AG09309 (cell line): ENCODE measurements around the gene GRM3.

Experiments
- DNase-seq: peaks from one replicate; pipeline ENCODE4 v3.0.0-alpha.2; 2010; ENCODE audit warnings: low read depth
- H3K4me3 ChIP-seq: 2 replicates; pipeline ENCODE4 v1.5.1; 2011; ENCODE audit warnings: mild to moderate bottlenecking, low read depth, low read length, moderate library complexity; ENCODE audit not compliant: control insufficient read depth
- CTCF ChIP-seq: IDR thresholded peaks from 2 replicates; pipeline ENCODE4 v1.5.1; 2011; ENCODE audit warnings: mild to moderate bottlenecking, low read depth, low read length, inconsistent platforms; ENCODE audit not compliant: insufficient read depth, control insufficient read depth; ENCODE audit errors: missing control alignments

The GRM3 gene

GRCh38 chr7:86747698-86748097 lies 104.0 kb downstream of the GRM3 start:
- DNase-seq = no peak
- no peak overlapping the region for H3K4me3 ChIP-seq
- TF ChIP-seq CTCF = no peak

GRCh38 chr7:86748201-86748600 lies 104.5 kb downstream of the GRM3 start:
- no peak for TF ChIP-seq CTCF
- DNase-seq = no peak
- H3K4me3 ChIP-seq = no peak overlapping the region

- no peak for DNase-seq
- no peak for TF ChIP-seq CTCF
- no peak overlapping the region for H3K4me3 ChIP-seq
Observed at GRCh38 chr7:86748843-86749719, 105.4 kb downstream of the GRM3 start.

GRCh38 chr7:86749741-86750665 lies 106.3 kb downstream of the GRM3 start:
- no peak for TF ChIP-seq CTCF
- no peak for DNase-seq
- no peak overlapping the region for H3K4me3 ChIP-seq

GRCh38 chr7:86760236-86760635 lies 116.5 kb downstream of the GRM3 start:
- DNase-seq = no peak
- TF ChIP-seq CTCF = no peak
- H3K4me3 ChIP-seq = no peak overlapping the region

- no peak for TF ChIP-seq CTCF
- no peak overlapping the region for H3K4me3 ChIP-seq
- DNase-seq = no peak
Observed at GRCh38 chr7:86762129-86762528, 118.4 kb downstream of the GRM3 start.
